ENCODE measurements around the gene HOXB5. TPM values are rescaled to one million over a fixed set of nuclear protein-coding genes. Genes with fewer than 3 reads are reported as not detected.

The HOXB5 gene
- total RNA-seq, 1 donor from 2014 or later, result 7.4 TPM

GRCh38 chr17:48577330-48577945 lies 16.1 kb downstream of the HOXB5 start:
- DNase-seq (ENCODE audit: extremely low read depth, low read depth, low spot score), result no peak

DNA sequence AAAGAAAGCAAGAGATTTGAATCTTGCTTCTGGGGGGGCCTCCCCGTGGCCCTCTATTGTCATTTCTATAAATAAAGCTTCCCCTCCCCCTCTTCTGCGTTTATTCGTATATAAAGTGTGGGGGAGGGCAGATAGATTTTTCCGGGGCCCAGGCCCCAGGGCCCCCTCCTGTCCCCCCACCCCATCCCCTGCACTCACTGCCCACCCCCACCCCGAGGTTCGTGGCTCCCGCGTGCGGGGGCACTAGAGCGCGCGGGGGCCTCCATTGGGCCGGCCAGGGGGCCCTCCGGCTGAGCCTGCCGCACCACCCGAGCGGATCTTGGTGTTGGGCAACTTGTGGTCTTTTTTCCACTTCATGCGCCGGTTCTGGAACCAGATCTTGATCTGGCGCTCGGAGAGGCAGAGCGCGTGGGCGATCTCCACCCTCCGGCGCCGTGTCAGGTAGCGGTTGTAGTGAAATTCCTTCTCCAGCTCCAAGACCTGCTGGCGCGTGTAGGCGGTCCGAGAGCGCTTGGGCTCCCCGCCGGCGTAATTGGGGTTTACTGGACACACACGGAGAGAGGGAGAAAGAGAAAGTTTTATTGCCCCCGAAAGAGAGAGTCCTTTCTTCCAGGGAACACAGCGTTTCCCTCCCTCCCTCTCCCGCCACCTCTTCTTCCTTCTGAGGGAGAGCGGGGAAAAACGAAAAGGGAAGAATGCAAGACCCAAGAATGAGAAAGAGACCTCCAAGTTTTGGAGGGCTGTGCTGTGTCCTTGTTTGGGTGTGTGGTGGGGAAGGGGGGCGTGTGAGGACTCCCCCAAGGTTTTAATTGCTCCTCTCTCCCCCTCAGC lies 16.9 kb downstream of the HOXB5 start:
- DNase-seq (ENCODE audit: extremely low read depth, low read depth, low spot score), result no peak

- DNase-seq (ENCODE audit: extremely low read depth, low read depth, low spot score), result no peak
Measured at GRCh38 chr17:48575673-48576478, 17.7 kb downstream of the HOXB5 start.

GRCh38 chr17:48575066-48575582 lies 18.5 kb downstream of the HOXB5 start:
- DNase-seq (ENCODE audit: extremely low read depth, low read depth, low spot score), result no peak

DNA sequence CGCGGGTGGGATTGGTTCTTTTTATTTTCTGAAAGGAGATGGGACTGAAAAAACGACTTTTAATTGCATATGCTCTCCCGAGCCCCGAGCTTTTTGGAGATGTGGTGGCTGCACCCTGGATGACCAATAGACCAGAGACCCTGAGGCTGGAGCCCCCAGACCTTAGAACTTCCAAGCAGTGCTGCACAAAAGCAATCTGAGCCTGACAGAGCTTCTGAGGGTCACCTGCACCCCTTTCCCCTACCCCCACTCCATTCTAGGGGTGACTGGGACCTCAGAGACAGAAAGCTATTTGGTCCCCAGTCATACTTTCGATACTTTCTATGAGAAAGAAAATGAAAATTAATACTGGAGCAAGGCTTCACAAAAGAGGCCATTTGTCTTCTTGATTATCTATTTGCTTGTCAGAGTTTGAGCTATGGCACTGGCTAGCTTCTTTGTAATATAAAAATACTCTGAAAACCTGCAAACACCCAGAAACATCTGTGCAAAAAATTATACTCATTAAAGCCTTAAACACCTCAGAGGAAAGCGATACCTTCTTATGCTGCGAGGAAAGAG lies 19.0 kb downstream of the HOXB5 start:
- DNase-seq (ENCODE audit: extremely low read depth, low read depth, low spot score), result no peak

DNA sequence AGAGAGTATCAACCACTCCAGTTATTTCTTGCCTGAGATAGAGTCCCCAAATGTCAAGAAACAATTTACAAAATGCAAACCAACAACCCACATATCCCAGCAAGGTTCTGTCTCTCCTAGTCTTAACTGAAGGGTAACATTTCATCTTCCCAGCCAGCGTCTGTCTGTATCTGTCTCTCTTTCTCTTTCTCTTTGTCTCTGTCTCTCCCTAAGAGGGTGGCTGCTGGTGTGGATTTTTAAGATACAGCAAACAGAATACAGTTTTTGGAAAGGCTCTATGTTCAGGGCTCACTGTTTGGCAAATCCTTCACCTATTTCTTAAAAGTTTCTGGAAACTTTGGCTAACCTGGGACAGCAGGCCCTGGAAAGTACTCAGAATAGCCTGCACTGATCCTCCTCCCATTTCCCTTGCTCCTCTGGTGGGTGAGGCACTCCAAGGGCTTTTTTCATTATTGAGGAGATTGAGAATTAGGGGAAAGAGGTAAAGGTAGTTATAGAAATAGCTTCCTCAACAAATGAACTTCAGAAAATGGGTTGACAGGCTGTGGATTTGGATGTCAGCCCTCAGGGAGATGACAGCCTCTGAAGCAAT lies 21.7 kb downstream of the HOXB5 start:
- DNase-seq (ENCODE audit: extremely low read depth, low read depth, low spot score), result no peak

- no peak for DNase-seq (ENCODE audit: extremely low read depth, low read depth, low spot score)
Measured at GRCh38 chr17:48571024-48571818, 22.4 kb downstream of the HOXB5 start.

- DNase-seq (ENCODE audit: extremely low read depth, low read depth, low spot score), result no peak
Measured at GRCh38 chr17:48570325-48571023, 23.1 kb downstream of the HOXB5 start.

DNA sequence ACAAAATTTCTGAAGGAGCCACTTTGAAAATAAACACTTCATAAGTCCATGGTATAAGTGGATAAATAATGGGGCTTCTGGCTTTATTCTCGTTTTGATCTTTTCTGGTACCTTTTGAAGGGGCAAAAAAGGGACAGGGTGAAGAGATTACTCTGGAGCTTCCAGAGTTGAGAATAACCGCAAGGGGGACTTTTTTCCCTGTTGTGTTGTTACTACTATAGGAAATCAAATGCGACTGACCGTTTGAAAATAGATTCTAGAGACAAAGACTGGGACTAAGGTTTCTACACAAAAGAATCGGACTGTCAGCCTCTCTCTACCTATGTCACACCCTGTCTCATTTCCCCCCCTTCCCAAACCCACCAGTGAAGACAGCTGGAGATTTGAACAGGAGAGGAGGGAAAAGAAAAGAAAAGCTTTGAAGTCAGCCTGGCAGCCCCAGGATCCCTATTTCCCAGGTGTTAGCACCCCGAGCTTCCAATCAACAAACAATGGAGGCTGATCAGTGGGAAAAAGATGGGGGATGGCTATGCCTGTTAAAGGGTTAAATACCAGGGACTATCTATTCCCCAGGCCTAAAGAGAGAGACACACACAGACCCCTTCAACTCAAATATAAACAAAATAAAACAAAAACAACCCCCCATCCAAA lies 23.8 kb downstream of the HOXB5 start:
- no peak for DNase-seq (ENCODE audit: extremely low read depth, low read depth, low spot score)

DNA sequence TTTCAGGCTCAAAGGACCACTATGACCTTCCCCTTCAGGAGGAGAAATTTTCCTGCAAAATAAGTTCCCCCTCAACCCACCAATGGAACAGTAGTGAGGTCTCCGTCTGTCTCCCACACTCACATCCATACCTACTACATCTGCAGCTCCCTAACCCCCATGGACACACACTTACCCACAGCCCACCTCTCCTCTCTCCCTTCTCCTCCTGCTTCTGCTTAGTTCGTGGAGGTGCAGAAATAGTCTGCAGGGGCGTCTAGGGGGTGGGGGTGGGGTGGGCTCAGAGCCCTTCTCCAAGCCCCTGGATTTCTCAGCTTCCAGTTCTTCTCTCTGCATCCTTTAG lies 24.4 kb downstream of the HOXB5 start:
- DNase-seq (ENCODE audit: extremely low read depth, low read depth, low spot score), result no peak

DNA sequence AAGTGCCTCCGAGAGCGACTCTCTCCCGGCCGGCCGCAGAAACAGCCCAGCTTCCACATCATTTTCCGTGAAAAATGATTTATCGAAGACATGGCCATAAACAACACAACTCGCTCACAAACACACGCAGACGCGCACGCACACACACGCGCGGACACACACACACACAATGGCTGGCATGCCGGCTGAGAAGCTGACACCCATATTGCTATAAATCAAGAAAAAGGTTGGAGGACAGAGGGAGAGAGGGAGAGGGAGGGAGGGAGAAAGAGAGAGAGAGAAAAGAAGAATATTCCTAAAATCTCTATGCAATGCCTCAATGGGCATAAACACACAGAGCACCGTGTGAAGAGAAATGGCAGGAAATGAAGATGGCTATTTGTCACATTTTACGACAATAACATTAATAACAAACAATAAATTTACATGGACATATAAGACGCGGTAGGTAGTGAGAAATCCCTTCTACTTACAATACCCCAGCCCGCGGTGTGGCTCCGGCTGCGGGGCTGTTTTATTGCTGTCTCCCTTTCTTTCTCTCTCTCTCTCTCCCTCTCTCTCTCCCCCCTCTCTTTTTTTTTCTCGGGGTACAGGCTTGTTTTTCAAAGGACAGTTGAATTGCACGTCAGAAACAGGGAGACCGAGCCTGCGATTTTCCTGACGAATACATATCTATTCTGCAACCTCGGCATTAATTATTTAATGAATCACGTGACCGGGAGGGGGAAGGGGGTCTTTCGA lies 24.9 kb downstream of the HOXB5 start:
- DNase-seq (ENCODE audit: extremely low read depth, low read depth, low spot score), result no peak

- no peak for DNase-seq (ENCODE audit: extremely low read depth, low read depth, low spot score)
Measured at GRCh38 chr17:48567646-48568354, 25.8 kb downstream of the HOXB5 start.

- no peak for DNase-seq (ENCODE audit: extremely low read depth, low read depth, low spot score)
Measured at GRCh38 chr17:48567209-48567608, 26.4 kb downstream of the HOXB5 start.

DNA sequence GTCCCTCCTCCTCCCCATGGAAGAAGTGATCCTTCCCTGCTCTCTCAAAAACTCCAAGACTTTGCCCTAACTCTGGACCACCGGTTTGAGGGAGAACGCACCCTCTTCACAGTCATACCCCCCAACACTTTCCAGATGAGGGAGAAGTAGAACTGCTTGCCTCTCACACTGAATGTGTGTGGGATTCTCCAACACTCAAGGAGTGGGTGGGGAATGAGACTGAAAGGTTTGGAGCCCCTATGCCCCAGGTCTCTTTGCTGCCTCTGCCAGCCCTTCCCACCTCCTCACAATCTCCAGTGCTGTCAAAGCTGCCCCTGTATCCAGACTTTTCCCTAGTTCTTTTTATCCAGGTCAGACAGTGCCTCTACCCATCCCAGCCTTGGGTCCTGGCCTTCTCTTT lies 26.9 kb downstream of the HOXB5 start:
- no peak for DNase-seq (ENCODE audit: extremely low read depth, low read depth, low spot score)

DNA sequence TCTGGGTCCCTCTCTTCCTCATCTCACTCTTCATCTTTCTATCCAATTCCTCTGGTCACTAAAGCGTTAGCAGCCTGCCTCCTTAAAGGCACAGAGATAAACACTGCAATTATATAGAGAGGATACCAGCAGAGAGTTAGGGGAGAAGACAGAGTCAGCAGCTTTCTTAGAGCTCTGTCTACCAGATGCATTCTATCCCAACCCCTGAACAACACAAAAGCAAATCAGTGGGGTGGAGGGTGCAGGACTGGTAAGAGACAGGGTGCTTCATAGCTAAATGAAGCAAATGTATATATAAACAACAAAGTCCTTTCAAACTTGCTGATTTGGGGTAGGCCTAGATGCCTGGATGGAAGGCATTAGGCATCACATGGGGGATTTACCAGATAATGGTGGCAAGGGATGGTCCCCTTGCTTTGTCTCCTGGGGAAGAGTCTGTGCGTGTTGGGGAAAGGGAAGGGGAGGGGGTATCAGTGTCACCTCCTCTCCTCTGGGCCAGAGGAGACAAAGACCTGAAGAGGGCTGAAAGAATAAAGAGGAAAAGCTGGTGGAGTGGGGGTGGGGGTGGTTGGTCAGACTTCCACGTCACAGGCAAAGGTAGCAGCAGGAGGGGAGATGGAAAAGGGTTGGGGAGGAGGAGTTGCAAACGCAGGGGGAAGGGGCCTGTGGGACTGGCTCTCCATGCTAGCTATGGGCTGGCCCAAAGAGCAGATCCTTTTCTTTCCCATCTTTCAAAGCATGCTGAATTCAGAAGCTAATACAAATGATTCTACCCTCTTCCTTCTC lies 27.5 kb downstream of the HOXB5 start:
- DNase-seq (ENCODE audit: extremely low read depth, low read depth, low spot score), result no peak

DNA sequence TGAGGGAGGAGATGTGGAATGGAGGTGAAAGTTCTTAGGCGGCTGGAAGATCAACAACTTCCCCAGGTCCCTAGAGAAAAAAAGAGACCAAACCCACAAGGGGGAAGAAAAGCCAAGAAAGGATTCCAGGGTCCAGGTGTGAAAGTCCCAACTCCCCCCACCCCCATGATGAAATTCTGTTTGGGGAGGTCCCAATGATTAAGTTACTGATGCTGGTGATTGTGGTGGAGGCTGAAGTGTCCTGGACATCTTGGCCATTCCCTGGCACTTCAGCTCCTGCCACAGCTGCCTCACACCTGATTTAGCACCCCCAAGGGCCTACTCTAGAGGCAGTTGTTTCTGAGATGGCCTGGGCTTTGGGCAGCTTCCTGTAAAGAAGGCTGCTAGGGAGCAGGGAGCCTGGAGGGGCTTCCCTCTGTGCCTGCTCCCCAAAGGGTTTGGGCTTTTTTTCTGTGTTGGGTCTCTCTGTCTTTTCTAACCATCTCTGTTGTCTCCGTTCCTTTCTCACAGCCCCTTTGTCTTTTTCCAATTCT lies 28.5 kb downstream of the HOXB5 start:
- no peak for DNase-seq (ENCODE audit: extremely low read depth, low read depth, low spot score)

Data from glomerular endothelial cell (primary cell).